Prostate gland (tissue), 2 donors: ENCODE data around the gene GRID2. TPM values are rescaled to one million over a fixed set of nuclear protein-coding genes. Genes with fewer than 3 reads are reported as not detected.

Experiments
- DNase-seq: peaks from one replicate; pipeline ENCODE4 v3.0.0-alpha.2; 2019; ENCODE audit warnings: low spot score
- H3K27ac ChIP-seq, 2 donors: fragments of 200-600 bp; sonication (generic); 2 replicates each; pipeline ENCODE4 v1.5.1; 2017 to 2019
- H3K27me3 ChIP-seq: fragments of 200-600 bp; sonication (generic); replicated peaks from 2 replicates; pipeline ENCODE4 v1.5.1; 2019; ENCODE audit not compliant: insufficient read depth
- H3K36me3 ChIP-seq, 2 donors: fragments of 200-600 bp; sonication (generic); 1 replicate in 1 of 2; 2 replicates in 1 of 2; pipeline versions ENCODE4 v1.5.1 to v1.8.1; 2017 to 2019
- H3K4me1 ChIP-seq: fragments of 200-600 bp; sonication (generic); replicated peaks from 2 replicates; pipeline ENCODE4 v1.5.1; 2019
- H3K4me3 ChIP-seq, 2 donors: fragments of 200-600 bp; sonication (generic); 2 replicates each; pipeline ENCODE4 v1.5.1; 2017 to 2019
- H3K9me3 ChIP-seq: fragments of 200-600 bp; sonication (generic); 2 replicates; pipeline ENCODE4 v1.5.1; 2017
- CTCF ChIP-seq, 4 experiments: fragments of 200-600 bp in 2 of 4; fragments of 450-650 bp in 2 of 4; sonication (generic) in 2 of 4; IDR thresholded peaks; 1 replicate in 3 of 4; 2 replicates in 1 of 4; pipeline ENCODE4 v1.5.1; 2016 to 2019; ENCODE audit warnings: antibody characterized with exemption in 4 of 4, mild to moderate bottlenecking in 2 of 4, moderate library complexity in 2 of 4
- POLR2A ChIP-seq: fragments of 450-650 bp; IDR thresholded peaks from one replicate; pipeline ENCODE4 v1.6.1; 2016; ENCODE audit warnings: antibody characterized with exemption, mild to moderate bottlenecking
- POLR2AphosphoS5 ChIP-seq: sonication (generic); formaldehyde crosslinking; IDR thresholded peaks from one replicate; pipeline ENCODE4 v1.6.1; 2017; ENCODE audit warnings: antibody characterized with exemption
- WGBS: methylation state at CpG from one replicate; pipeline ENCODE4 v1.1.5; 2018; 5-methylcytosine and 5-hydroxymethylcytosine counted together
- intact Hi-C: fragments of 100-400 bp; cut with DNase I; formaldehyde crosslinking; loops from one replicate; pipeline ENCODE4 v1.14.2; 2022
- total RNA-seq, 2 donors: library from RNA; depleted of rRNA; stranded (reverse); fragments of >200 nt; gene quantifications; one replicate each; pipeline ENCODE4 v1.1.0, GENCODE V29; 2016

Gene GRID2
- total RNA-seq, 2 donors from 2014 or later, result 0.09 to 11.0 TPM

GRCh38 chr4:93237521-93237920 lies 933.8 kb downstream of the GRID2 start:
- H3K4me1 ChIP-seq, result no peaks in the 10 kb centered on the region
- H3K9me3 ChIP-seq, result no peaks in the 10 kb centered on the region
- TF ChIP-seq POLR2A (no peak), CTCF (IDR thresholded peaks at IDR 0.05) (no peak), POLR2AphosphoS5 (no peak)
- H3K36me3 ChIP-seq, result no peaks in the 10 kb centered on the region
- WGBS, result 84% methylated on average over 2 of the region's 2 CpGs
- no peak overlapping the region for H3K4me3 ChIP-seq
- intact Hi-C loops, result no loop called here
- no peaks in the 10 kb centered on the region for H3K27me3 ChIP-seq
- H3K27ac ChIP-seq, result no peak overlapping the region
- no peak for DNase-seq

GRCh38 chr4:93243262-93243661 lies 939.5 kb downstream of the GRID2 start:
- TF ChIP-seq CTCF (IDR thresholded peaks at IDR 0.05) (no peak), POLR2A (no peak), POLR2AphosphoS5 (no peak)
- 83% methylated on average over 2 of the region's 2 CpGs for WGBS
- Histone ChIP-seq H3K36me3 (no peaks in the 10 kb centered on the region), H3K27me3 (no peaks in the 10 kb centered on the region), H3K9me3 (no peaks in the 10 kb centered on the region), H3K4me3 (no peak overlapping the region), H3K4me1 (no peaks in the 10 kb centered on the region), H3K27ac (no peak overlapping the region)
- no peak for DNase-seq
- intact Hi-C loops, result no loop called here

- Histone ChIP-seq H3K27ac (no peak overlapping the region), H3K9me3 (no peaks in the 10 kb centered on the region), H3K36me3 (no peaks in the 10 kb centered on the region), H3K4me1 (no peaks in the 10 kb centered on the region), H3K27me3 (no peaks in the 10 kb centered on the region), H3K4me3 (no peak overlapping the region)
- intact Hi-C loops, result no loop called here
- no peak for DNase-seq
- TF ChIP-seq POLR2A, result no peak
- no peak for TF ChIP-seq POLR2AphosphoS5
- no peak for TF ChIP-seq CTCF (IDR thresholded peaks at IDR 0.05)
- 95% methylated on average over 3 of the region's 3 CpGs for WGBS
Observed at GRCh38 chr4:93261207-93261606, 957.4 kb downstream of the GRID2 start.

GRCh38 chr4:93263166-93263565 lies 959.4 kb downstream of the GRID2 start:
- Histone ChIP-seq H3K9me3 (no peaks in the 10 kb centered on the region), H3K36me3 (no peaks in the 10 kb centered on the region), H3K27me3 (no peaks in the 10 kb centered on the region), H3K4me1 (no peaks in the 10 kb centered on the region), H3K4me3 (no peak overlapping the region), H3K27ac (no peak overlapping the region)
- intact Hi-C loops, result no loop called here
- DNase-seq, result no peak
- WGBS, result 75% methylated on average over 1 of the region's 1 CpG
- no peak for TF ChIP-seq CTCF (IDR thresholded peaks at IDR 0.05)
- no peak for TF ChIP-seq POLR2A
- TF ChIP-seq POLR2AphosphoS5, result no peak

GRCh38 chr4:93267747-93268146 lies 964.0 kb downstream of the GRID2 start:
- DNase-seq, result no peak
- Histone ChIP-seq H3K9me3 (no peaks in the 10 kb centered on the region), H3K36me3 (no peaks in the 10 kb centered on the region), H3K27ac (no peak overlapping the region), H3K27me3 (peaks cover 1% of the 10 kb centered on the region), H3K4me1 (no peaks in the 10 kb centered on the region), H3K4me3 (no peak overlapping the region)
- no peak for TF ChIP-seq POLR2AphosphoS5
- TF ChIP-seq POLR2A, result no peak
- no peak for TF ChIP-seq CTCF (IDR thresholded peaks at IDR 0.05)
- 89% methylated on average over 3 of the region's 3 CpGs for WGBS
- intact Hi-C loops, result no loop called here
